Mesothelial cell of epicardium (in vitro differentiated cells): ENCODE measurements around the gene RGMA. TPM values are rescaled to one million over a fixed set of nuclear protein-coding genes. Genes with fewer than 3 reads are reported as not detected.
A peak's percentile ranks its signal among the peaks of the same experiment; 100 is the strongest.

Experiments used
- DNase-seq, 2 experiments: peaks; one replicate each; pipeline ENCODE4 v3.0.0; 2021; ENCODE audit warnings: low spot score in 2 of 2; ENCODE audit not compliant: unreplicated experiment in 2 of 2
- H3K27ac Mint-ChIP-seq: 2 replicates; pipeline ENCODE4 v1.8.0; 2021; ENCODE audit warnings: mixed read lengths
- H3K27me3 Mint-ChIP-seq: 2 replicates; pipeline ENCODE4 v1.8.0; 2021; ENCODE audit warnings: low read depth, mixed read lengths
- H3K36me3 Mint-ChIP-seq: 2 replicates; pipeline ENCODE4 v1.8.0; 2021; ENCODE audit warnings: mixed read lengths
- H3K4me1 Mint-ChIP-seq: 2 replicates; pipeline ENCODE4 v1.8.0; 2021; ENCODE audit warnings: mixed read lengths
- H3K4me3 Mint-ChIP-seq: 2 replicates; pipeline ENCODE4 v1.8.0; 2021; ENCODE audit warnings: mild to moderate bottlenecking, moderate library complexity, mixed read lengths
- H3K9me3 Mint-ChIP-seq: 2 replicates; pipeline ENCODE4 v1.8.0; 2021; ENCODE audit warnings: mixed read lengths
- CTCF ChIP-seq: fragments of 200-600 bp; sonication (generic); IDR thresholded peaks from one replicate; pipeline ENCODE4 v1.5.0; 2021; ENCODE audit warnings: antibody characterized with exemption; ENCODE audit not compliant: unreplicated experiment
- total RNA-seq: library from RNA; stranded (reverse); gene quantifications from 3 replicates; pipeline ENCODE4 v1.2.1, GENCODE V29; 2021

The RGMA gene
- total RNA-seq, 1 donor from 2014 or later = 26.1 TPM

DNA sequence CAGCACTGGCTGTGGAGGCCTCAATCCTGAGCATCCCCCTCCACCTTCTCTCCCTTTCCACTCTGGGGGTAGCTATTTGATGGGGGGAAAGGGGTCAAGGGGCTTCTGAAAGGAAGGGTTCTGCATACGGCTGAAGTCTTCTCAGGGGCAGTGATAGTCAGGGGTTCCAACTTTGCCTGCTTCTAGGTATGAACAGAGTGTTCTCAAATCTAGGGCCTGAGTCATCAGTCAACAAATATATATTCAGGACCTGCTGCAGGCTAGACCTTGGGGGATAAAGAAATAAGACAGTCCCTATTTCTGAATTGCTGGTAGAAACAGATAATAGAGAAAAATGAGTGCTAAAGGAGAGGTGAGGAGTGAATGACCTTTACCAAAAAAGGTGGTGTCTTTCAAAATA, 12.8 kb downstream of the RGMA start:
- no peak for DNase-seq
- Mint-ChIP-seq H3K4me1 (peaks cover 18% of the 10 kb centered on the region), H3K36me3 (no peaks in the 10 kb centered on the region), H3K27me3 (peaks cover 61% of the 10 kb centered on the region), H3K27ac (no peak overlapping the region), H3K9me3 (no peaks in the 10 kb centered on the region), H3K4me3 (no peak overlapping the region)
- no peak for TF ChIP-seq CTCF

DNA sequence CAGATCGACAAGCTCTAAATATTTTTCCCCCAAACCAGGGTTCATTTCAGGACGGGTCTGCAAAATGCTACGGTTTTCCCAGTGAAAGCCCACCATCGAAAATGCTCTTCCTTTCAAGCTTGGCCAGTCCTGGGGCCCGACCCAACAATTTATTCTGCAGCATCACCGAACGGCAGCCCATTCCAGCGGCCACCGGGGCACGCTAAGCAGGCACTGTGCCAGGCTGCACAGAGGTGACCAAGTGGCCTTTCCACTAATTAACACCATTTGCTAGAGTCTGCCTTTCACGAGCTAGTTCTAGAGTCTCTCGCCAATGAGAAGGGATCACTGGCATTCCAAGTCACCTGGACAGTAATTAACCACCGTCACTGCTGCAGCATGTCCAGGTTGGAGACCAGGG, 14.4 kb downstream of the RGMA start:
- H3K9me3 Mint-ChIP-seq = no peaks in the 10 kb centered on the region
- H3K4me3 Mint-ChIP-seq = peak overlapping the region; percentile 11
- H3K4me1 Mint-ChIP-seq = peaks cover 34% of the 10 kb centered on the region

DNA sequence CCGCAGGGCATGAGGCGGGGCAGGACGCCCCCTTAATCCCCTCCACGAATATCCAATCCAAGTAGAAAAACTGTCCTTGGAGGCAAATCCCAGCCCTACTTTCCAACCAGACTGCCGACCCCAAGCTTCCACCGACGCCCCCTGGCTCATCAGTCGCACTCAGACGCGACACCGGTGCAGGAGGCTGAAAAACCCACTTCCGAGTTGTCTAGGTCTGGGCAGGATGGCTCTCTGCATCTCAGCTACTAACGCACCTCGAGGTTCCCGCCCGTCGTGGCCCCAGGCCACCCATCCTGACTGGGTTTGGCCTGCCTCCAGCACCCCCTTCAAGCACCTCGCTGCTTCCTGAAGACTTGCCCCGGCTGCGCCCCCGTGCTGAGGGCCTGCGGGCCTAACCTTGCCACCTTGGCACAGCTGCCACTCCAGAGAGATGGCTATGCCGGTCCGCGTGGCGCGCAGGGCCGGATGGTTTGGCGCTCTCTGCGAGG, 15.5 kb downstream of the RGMA start:
- no peaks in the 10 kb centered on the region for H3K36me3 Mint-ChIP-seq

More for the DNA sequence above, 14.4 kb downstream of the RGMA start:
- no peak for TF ChIP-seq CTCF
- H3K27ac Mint-ChIP-seq = no peak overlapping the region
- peaks cover 51% of the 10 kb centered on the region for H3K27me3 Mint-ChIP-seq
- H3K36me3 Mint-ChIP-seq = no peaks in the 10 kb centered on the region
- DNase-seq = no peak

GRCh38 chr15:93072411-93073394, 16.3 kb downstream of the RGMA start:
- Mint-ChIP-seq H3K9me3 (no peaks in the 10 kb centered on the region), H3K27me3 (peaks cover 35% of the 10 kb centered on the region), H3K27ac (peak overlapping the region; percentile 96), H3K4me3 (peak overlapping the region; percentile 95), H3K36me3 (peaks cover 2% of the 10 kb centered on the region), H3K4me1 (peaks cover 43% of the 10 kb centered on the region)
- TF ChIP-seq CTCF = no peak
- peak; percentile 78 to 89 for DNase-seq

More for the DNA sequence above, 15.5 kb downstream of the RGMA start:
- Mint-ChIP-seq H3K27ac (peak overlapping the region; percentile 90), H3K27me3 (peaks cover 43% of the 10 kb centered on the region), H3K4me3 (peak overlapping the region; percentile 80), H3K4me1 (peaks cover 39% of the 10 kb centered on the region), H3K9me3 (no peaks in the 10 kb centered on the region)
- no peak for DNase-seq
- no peak for TF ChIP-seq CTCF

DNA sequence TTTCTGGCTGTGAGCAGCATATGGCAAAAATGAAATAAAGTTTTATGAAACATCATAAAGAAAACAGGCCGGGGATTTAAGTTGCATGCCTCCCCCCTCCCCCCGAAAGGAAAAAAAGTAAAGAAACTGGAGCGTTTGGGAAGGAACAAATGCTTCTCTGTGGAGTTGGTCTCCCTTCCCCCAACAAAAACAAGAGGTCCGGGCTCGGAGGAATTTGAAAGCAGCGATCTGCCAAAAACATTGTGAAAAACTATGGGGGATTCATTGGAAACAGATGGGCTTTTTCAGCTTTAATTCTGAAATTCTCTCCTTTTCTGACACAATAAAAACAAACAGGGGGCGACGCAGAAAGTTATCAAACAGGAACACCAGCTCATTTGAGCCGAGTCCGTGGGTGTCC, 17.0 kb downstream of the RGMA start:
- Mint-ChIP-seq H3K4me3 (peak overlapping the region; percentile 95), H3K27me3 (peaks cover 29% of the 10 kb centered on the region), H3K36me3 (peaks cover 2% of the 10 kb centered on the region), H3K4me1 (peaks cover 49% of the 10 kb centered on the region), H3K27ac (peak overlapping the region; percentile 96), H3K9me3 (no peaks in the 10 kb centered on the region)
- no peak for TF ChIP-seq CTCF
- no peak for DNase-seq
